Testis (tissue), 5 donors: ENCODE results near the gene GHDC. TPM values are rescaled to one million over a fixed set of nuclear protein-coding genes. Genes with fewer than 3 reads are reported as not detected.
A peak's percentile ranks its signal among the peaks of the same experiment; 100 is the strongest.
"Not testable (repeated sequence)": the region's sequence is repeated elsewhere in the genome, so short reads cannot be mapped to it uniquely, and the experiment has no call there.

Experiments used
- DNase-seq: peaks from one replicate; pipeline ENCODE4 v3.0.0-alpha.2; 2019
- H3K27ac ChIP-seq, 2 donors: fragments of 200-600 bp; sonication (generic); one replicate each; pipeline ENCODE4 v1.5.1; 2019
- H3K27me3 ChIP-seq: fragments of 200-600 bp; sonication (generic); one replicate; pipeline ENCODE4 v1.5.1; 2019
- H3K36me3 ChIP-seq: fragments of 200-600 bp; sonication (generic); one replicate; pipeline ENCODE4 v1.5.1; 2017; ENCODE audit warnings: low read depth; ENCODE audit errors: missing control alignments
- H3K4me1 ChIP-seq: fragments of 200-600 bp; sonication (generic); one replicate; pipeline ENCODE4 v1.5.1; 2019
- H3K4me3 ChIP-seq, 2 donors: fragments of 200-600 bp; sonication (generic); one replicate each; pipeline ENCODE4 v1.5.1; 2017 to 2019
- H3K9me3 ChIP-seq: fragments of 200-600 bp; sonication (generic); one replicate; pipeline ENCODE4 v1.5.1; 2017
- POLR2A ChIP-seq: fragments of 450-650 bp; IDR thresholded peaks from one replicate; pipeline ENCODE4 v1.6.1; 2017; ENCODE audit warnings: antibody characterized with exemption, mild to moderate bottlenecking, moderate library complexity
- WGBS, 2 donors: methylation state at CpG; one replicate each; pipeline ENCODE4 v1.1.5; 2018; 5-methylcytosine and 5-hydroxymethylcytosine counted together
- intact Hi-C: fragments of 100-400 bp; cut with DNase I; formaldehyde crosslinking; loops from one replicate; pipeline ENCODE4 v1.15.1; 2023; ENCODE audit warnings: low total_unique reads
- long read RNA-seq, 2 donors: transcript quantifications; one replicate each; lab custom pipeline, GENCODE V29; 2026
- polyA plus RNA-seq: library from polyadenylated mRNA; stranded (reverse); fragments of 350-450 nt; fragmentation: Illumina TruSeq; extraction: RNeasy Lipid Tissue Mini Kit (QIAGEN cat#74804); gene quantifications from one replicate; pipeline ENCODE4 v1.2.3, GENCODE V29; 2014; ENCODE audit warnings: low read depth, low replicate concordance; ENCODE audit not compliant: insufficient read depth
- total RNA-seq, 2 donors: library from RNA; depleted of rRNA; stranded (reverse); fragments of >200 nt; gene quantifications; one replicate each; pipeline ENCODE4 v1.2.3, GENCODE V29; 2016
- TF ChIP-seq, protein P1 (sequence below), 3 experiments: fragments of 450-650 bp in 2 of 3; fragments of 200-600 bp in 1 of 3; sonication (generic) in 1 of 3; IDR thresholded peaks; one replicate each; pipeline ENCODE4 v1.5.1; 2016 to 2019; ENCODE audit warnings: antibody characterized with exemption in 3 of 3, mild to moderate bottlenecking in 2 of 3, moderate library complexity in 1 of 3

Gene GHDC, protein sequence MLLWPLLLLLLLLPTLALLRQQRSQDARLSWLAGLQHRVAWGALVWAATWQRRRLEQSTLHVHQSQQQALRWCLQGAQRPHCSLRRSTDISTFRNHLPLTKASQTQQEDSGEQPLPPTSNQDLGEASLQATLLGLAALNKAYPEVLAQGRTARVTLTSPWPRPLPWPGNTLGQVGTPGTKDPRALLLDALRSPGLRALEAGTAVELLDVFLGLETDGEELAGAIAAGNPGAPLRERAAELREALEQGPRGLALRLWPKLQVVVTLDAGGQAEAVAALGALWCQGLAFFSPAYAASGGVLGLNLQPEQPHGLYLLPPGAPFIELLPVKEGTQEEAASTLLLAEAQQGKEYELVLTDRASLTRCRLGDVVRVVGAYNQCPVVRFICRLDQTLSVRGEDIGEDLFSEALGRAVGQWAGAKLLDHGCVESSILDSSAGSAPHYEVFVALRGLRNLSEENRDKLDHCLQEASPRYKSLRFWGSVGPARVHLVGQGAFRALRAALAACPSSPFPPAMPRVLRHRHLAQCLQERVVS
- 10 to 100 TPM; 28.3 to 36.6 TPM for total RNA-seq
- 16.9 TPM for polyA plus RNA-seq
- long read RNA-seq, donor 1, transcript GHDC-207 (10 exons, 2,396 nt): major isoform, 5 of 6 reads
- long read RNA-seq, donor 1, partial matches to known transcripts: 0 of 6 reads
- long read RNA-seq, donor 1, other reads (novel, unspliced or antisense): 0 of 6 reads
- long read RNA-seq, donor 2, partial matches to known transcripts: 0 of 3 reads
- long read RNA-seq, donor 2, other reads (novel, unspliced or antisense): 0 of 3 reads

DNA sequence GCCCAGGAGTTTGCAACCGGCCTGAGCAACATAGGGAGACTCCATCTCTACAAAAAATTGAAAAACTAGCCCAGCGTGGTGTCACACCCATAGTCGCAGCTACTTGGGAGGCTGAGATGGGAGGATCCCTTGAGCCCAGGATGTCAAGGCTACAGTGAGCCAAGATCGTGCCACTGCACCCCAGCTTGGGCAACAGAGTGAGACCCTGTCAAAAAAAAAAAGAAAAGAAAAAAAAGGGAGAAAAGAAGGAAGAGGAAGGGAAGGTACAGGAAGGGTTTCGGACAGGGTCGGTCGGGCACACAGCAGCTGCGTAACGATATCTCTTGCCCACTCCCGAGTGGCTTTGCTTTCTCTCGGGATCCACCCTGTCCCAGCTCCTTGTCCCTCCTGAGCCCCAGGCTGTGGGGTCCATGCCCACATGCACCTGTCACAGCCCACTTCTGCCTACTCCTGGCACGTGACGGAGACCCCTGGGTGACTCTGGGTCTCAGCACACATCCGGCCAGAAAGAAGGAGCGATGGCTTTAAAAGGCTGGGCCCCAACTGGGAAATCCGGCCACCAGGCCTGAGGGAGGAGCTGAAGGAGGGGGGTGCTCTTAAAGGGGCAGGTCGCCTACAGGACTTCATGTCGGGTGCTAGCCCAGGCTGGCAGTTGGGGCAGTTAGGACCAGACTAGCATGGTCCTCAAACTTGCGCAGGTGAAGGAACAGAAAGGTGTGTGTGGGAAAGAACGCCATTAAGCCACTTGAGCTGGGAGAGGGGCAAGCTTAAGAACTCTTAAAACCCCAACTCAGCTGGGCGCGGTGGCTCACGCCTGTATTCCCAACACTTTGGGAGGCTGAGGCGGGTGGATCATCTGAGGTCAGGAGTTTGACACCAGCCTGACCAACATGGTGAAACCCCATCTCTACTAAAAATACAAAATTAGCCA, at the start of gene GHDC:
TSS of gene GHDC (minus strand) at position 526 of the 931 bp plus-strand sequence. CDS start 913 bp downstream, outside the sequence.
- intact Hi-C loops: no loop called here

DNA sequence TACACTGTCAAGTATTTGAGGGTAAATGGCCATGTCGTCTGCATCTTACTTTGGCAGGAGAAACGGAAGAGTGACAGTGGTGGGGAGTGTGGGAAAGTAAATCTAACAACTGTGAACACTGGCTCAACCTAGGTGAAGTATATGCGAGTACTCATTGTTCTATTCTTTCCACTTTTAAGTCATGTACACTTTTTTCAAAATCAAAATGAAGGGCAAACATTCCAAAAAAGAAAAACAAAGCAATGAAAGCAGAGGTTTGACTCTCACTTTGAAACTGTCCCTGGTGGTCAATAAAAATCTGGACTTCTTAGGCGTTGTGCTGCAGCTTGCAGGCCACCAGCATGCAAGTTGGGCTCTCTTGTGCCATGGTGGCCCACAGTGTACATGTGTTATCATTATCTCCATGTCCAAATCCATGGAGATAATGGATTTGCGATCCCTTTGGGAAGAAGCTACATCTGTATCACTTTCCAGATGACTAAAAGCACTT, 49.2 kb upstream of the GHDC start:
- intact Hi-C loops: no loop called here
- Histone ChIP-seq H3K27me3 (no peaks in the 10 kb centered on the region), H3K4me1 (peaks cover 25% of the 10 kb centered on the region), H3K27ac (peak overlapping the region in 1 of 2 donors; percentile 8), H3K36me3 (no peaks in the 10 kb centered on the region), H3K4me3 (no peak overlapping the region), H3K9me3 (no peaks in the 10 kb centered on the region)
- no peak for TF ChIP-seq POLR2A
- TF ChIP-seq, protein P1, sequence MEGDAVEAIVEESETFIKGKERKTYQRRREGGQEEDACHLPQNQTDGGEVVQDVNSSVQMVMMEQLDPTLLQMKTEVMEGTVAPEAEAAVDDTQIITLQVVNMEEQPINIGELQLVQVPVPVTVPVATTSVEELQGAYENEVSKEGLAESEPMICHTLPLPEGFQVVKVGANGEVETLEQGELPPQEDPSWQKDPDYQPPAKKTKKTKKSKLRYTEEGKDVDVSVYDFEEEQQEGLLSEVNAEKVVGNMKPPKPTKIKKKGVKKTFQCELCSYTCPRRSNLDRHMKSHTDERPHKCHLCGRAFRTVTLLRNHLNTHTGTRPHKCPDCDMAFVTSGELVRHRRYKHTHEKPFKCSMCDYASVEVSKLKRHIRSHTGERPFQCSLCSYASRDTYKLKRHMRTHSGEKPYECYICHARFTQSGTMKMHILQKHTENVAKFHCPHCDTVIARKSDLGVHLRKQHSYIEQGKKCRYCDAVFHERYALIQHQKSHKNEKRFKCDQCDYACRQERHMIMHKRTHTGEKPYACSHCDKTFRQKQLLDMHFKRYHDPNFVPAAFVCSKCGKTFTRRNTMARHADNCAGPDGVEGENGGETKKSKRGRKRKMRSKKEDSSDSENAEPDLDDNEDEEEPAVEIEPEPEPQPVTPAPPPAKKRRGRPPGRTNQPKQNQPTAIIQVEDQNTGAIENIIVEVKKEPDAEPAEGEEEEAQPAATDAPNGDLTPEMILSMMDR (IDR thresholded peaks at IDR 0.05): no peak
- WGBS, 2 donors: 35 to 53% methylated on average over 5 of the region's 5 CpGs
- DNase-seq: no peak

More for the DNA sequence above, at the start of gene GHDC:
- no peaks in the 10 kb centered on the region for H3K27me3 ChIP-seq
- peak within 1 kb of the TSS; percentile 52 to 67 for H3K4me3 ChIP-seq
- 39 to 40% methylated on average over 22 to 24 of the region's 24 CpGs for WGBS, 2 donors
- TF ChIP-seq, protein P1 (IDR thresholded peaks at IDR 0.05): peak in 2 of 3 experiments; percentile 20 to 29
- TF ChIP-seq POLR2A: no peak
- no peaks in the 10 kb centered on the region for H3K36me3 ChIP-seq
- peaks cover 11% of the 10 kb centered on the region for H3K4me1 ChIP-seq
- H3K27ac ChIP-seq: peak within 1 kb of the TSS; percentile 3 to 63
- no peaks in the 10 kb centered on the region for H3K9me3 ChIP-seq
- DNase-seq: peak; percentile 95

DNA sequence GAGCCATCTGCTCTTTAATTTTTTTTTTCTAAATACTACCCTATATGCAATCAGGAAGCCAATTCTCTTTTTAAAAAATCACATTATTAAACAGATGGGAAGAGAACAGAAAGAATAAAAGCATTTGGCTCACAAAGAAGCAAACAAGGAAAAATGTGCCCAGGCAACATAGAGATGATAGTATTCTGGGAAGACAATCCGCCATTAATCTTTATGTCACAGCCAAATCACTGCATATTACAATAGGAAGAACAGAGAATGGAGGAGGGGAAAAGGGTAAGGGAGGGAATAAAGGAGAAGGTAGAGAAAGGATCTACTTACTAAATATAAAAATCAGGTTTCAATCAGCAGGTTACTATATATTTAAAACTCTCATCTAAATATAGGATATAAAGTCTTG, 47.6 kb upstream of the GHDC start:
- intact Hi-C loops: no loop called here
- H3K4me3 ChIP-seq: no peak overlapping the region
- WGBS, 2 donors: 83 to 95% methylated on average over 1 of the region's 1 CpG
- DNase-seq: no peak
- no peaks in the 10 kb centered on the region for H3K36me3 ChIP-seq
- no peaks in the 10 kb centered on the region for H3K9me3 ChIP-seq
- TF ChIP-seq POLR2A: no peak
- TF ChIP-seq, protein P1 (IDR thresholded peaks at IDR 0.05): no peak
- no peaks in the 10 kb centered on the region for H3K27me3 ChIP-seq
- no peak overlapping the region for H3K27ac ChIP-seq
- H3K4me1 ChIP-seq: peaks cover 17% of the 10 kb centered on the region

DNA sequence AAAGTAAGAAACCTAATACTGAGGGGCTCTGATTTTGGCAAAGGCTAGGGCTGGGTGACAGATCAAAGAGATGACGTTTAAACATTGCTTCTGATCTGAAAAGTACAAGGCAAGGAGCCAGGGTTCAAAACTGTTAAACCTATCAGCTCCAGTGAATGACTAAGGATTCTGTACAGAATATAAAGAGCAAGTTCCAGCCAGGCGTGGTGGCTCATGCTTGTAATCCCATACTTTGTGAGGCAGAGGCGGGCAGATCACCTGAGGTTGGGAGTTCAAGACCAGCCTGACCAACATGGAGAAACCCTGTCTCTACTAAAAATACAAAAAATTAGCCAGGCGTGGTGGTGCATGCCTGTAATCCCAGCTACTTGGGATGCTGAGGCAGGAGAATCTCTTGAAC, 46.6 kb upstream of the GHDC start:
- H3K27me3 ChIP-seq, H3K36me3 ChIP-seq, H3K27ac ChIP-seq, H3K9me3 ChIP-seq, intact Hi-C loops, H3K4me3 ChIP-seq, DNase-seq: not testable (repeated sequence)
- peaks cover 12% of the 10 kb centered on the region for H3K4me1 ChIP-seq
- WGBS, 2 donors: 81 to 84% methylated on average over 4 of the region's 4 CpGs
